ENCODE results near the gene WNT8A. TPM values are rescaled to one million over a fixed set of nuclear protein-coding genes. Genes with fewer than 3 reads are reported as not detected.

The WNT8A gene
- polyA plus RNA-seq, 3 donors = not detected

DNA sequence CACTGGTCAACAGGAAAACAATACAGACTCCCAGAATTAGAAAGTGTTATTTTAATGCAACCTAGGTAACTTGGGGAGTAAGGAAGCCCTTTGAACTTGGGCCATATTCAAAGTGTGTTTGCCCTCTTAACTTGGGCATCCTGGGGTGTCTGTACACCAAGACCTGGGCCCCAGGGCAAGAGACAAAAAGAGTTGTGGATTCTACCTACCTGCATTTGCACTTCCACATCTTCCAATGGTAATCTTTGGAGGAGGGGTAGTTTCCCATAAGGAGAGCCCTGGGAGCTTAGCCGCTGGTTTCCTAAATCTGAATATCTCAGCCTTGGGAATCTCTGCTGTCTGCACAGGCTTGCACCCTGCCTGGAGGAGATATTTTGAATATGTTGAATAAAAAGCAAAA is 8.5 kb downstream of the WNT8A start:
- H3K9me3 ChIP-seq (replicated peaks in 1 of 2; ENCODE audit: control insufficient read depth in 1 of 2, insufficient read depth in 1 of 2, low read length in 2 of 2) = no peaks in the 10 kb centered on the region
- peaks cover 4% of the 10 kb centered on the region for H3K4me1 Mint-ChIP-seq
- H3K79me2 ChIP-seq (ENCODE audit: insufficient read depth, low read length) = no peaks in the 10 kb centered on the region
- H3K27ac Mint-ChIP-seq = no peak overlapping the region
- no peaks in the 10 kb centered on the region for H3K36me3 ChIP-seq (replicated peaks in 1 of 2; ENCODE audit: control insufficient read depth in 1 of 2, insufficient read depth in 2 of 2, low read length in 2 of 2)
- H2AFZ ChIP-seq (ENCODE audit: insufficient read depth, low read depth, low read length, poor library complexity, severe bottlenecking) = no peak overlapping the region
- H3K9ac ChIP-seq (ENCODE audit: insufficient read depth, low read length, poor library complexity, severe bottlenecking) = no peak overlapping the region
- no peak overlapping the region for H3K4me3 Mint-ChIP-seq
- WGBS (ENCODE audit: insufficient coverage) = no CpG with 5 or more reads among the region's 1 CpG
- H3K27me3 ChIP-seq (ENCODE audit: control insufficient read depth in 2 of 2, insufficient read depth in 2 of 2, low read length in 2 of 2) = no peaks in the 10 kb centered on the region
- H3K4me2 ChIP-seq (replicated peaks; ENCODE audit: extremely low read depth, low read length, poor library complexity, severe bottlenecking) = no peak overlapping the region
- H3K27me3 Mint-ChIP-seq (ENCODE audit: low read depth in 3 of 3) = peaks cover 5 to 8% (median 7%) of the 10 kb centered on the region in 3 donors
- H3K27ac ChIP-seq (ENCODE audit: low read depth in 1 of 2, low read length in 2 of 2) = no peak overlapping the region
- no peaks in the 10 kb centered on the region for H3K4me1 ChIP-seq (ENCODE audit: control insufficient read depth in 1 of 2, insufficient read depth in 2 of 2, low read length in 2 of 2)
- H3K36me3 Mint-ChIP-seq = no peaks in the 10 kb centered on the region
- H3K4me3 ChIP-seq (replicated peaks in 1 of 3; ENCODE audit: low read depth in 2 of 3, low read length in 3 of 3) = no peak overlapping the region
- no peak for DNase-seq
- intact Hi-C loops (cut with micrococcal nuclease) = no loop called here
- TF ChIP-seq, protein P1, sequence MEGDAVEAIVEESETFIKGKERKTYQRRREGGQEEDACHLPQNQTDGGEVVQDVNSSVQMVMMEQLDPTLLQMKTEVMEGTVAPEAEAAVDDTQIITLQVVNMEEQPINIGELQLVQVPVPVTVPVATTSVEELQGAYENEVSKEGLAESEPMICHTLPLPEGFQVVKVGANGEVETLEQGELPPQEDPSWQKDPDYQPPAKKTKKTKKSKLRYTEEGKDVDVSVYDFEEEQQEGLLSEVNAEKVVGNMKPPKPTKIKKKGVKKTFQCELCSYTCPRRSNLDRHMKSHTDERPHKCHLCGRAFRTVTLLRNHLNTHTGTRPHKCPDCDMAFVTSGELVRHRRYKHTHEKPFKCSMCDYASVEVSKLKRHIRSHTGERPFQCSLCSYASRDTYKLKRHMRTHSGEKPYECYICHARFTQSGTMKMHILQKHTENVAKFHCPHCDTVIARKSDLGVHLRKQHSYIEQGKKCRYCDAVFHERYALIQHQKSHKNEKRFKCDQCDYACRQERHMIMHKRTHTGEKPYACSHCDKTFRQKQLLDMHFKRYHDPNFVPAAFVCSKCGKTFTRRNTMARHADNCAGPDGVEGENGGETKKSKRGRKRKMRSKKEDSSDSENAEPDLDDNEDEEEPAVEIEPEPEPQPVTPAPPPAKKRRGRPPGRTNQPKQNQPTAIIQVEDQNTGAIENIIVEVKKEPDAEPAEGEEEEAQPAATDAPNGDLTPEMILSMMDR (IDR thresholded peaks at IDR 0.05) = no peak
- no peaks in the 10 kb centered on the region for H4K20me1 ChIP-seq (ENCODE audit: insufficient read depth, low read length)
- H3K9me3 Mint-ChIP-seq = peaks cover 0 to 2% (median 0%) of the 10 kb centered on the region in 7 donors

GRCh38 chr5:138093036-138093435 is 9.2 kb downstream of the WNT8A start:
- Histone ChIP-seq H3K27me3 (ENCODE audit: control insufficient read depth in 2 of 2, insufficient read depth in 2 of 2, low read length in 2 of 2) (no peaks in the 10 kb centered on the region), H3K4me2 (replicated peaks; ENCODE audit: extremely low read depth, low read length, poor library complexity, severe bottlenecking) (no peak overlapping the region), H3K9me3 (replicated peaks in 1 of 2; ENCODE audit: control insufficient read depth in 1 of 2, insufficient read depth in 1 of 2, low read length in 2 of 2) (no peaks in the 10 kb centered on the region), H3K4me1 (ENCODE audit: control insufficient read depth in 1 of 2, insufficient read depth in 2 of 2, low read length in 2 of 2) (no peaks in the 10 kb centered on the region), H2AFZ (ENCODE audit: insufficient read depth, low read depth, low read length, poor library complexity, severe bottlenecking) (no peak overlapping the region), H3K4me3 (replicated peaks in 1 of 3; ENCODE audit: low read depth in 2 of 3, low read length in 3 of 3) (no peak overlapping the region), H3K79me2 (ENCODE audit: insufficient read depth, low read length) (no peaks in the 10 kb centered on the region), H3K9ac (ENCODE audit: insufficient read depth, low read length, poor library complexity, severe bottlenecking) (no peak overlapping the region), H3K36me3 (replicated peaks in 1 of 2; ENCODE audit: control insufficient read depth in 1 of 2, insufficient read depth in 2 of 2, low read length in 2 of 2) (no peaks in the 10 kb centered on the region), H3K27ac (ENCODE audit: low read depth in 1 of 2, low read length in 2 of 2) (no peak overlapping the region), H4K20me1 (ENCODE audit: insufficient read depth, low read length) (no peaks in the 10 kb centered on the region)
- H3K27me3 Mint-ChIP-seq (ENCODE audit: low read depth in 3 of 3) = peaks cover 5 to 9% (median 7%) of the 10 kb centered on the region in 3 donors
- TF ChIP-seq, protein P1 (IDR thresholded peaks at IDR 0.05) = no peak
- no peak overlapping the region for H3K4me3 Mint-ChIP-seq
- WGBS (ENCODE audit: insufficient coverage) = no CpG with 5 or more reads among the region's 1 CpG
- peaks cover 4% of the 10 kb centered on the region for H3K4me1 Mint-ChIP-seq
- intact Hi-C loops (cut with micrococcal nuclease) = no loop called here
- peaks cover 0 to 2% (median 0%) of the 10 kb centered on the region in 7 donors for H3K9me3 Mint-ChIP-seq
- DNase-seq = no peak
- no peak overlapping the region for H3K27ac Mint-ChIP-seq
- H3K36me3 Mint-ChIP-seq = no peaks in the 10 kb centered on the region
